HL-60/S4 treated with retinoic acid at 250 ng/mL for 4 days and 3 days (cell line): ENCODE measurements around the gene EFCAB14.
"Not testable (repeated sequence)": the region's sequence is repeated elsewhere in the genome, so short reads cannot be mapped to it uniquely, and the experiment has no call there.

ENCODE experiments used
- in situ Hi-C: fragments of 300-500 bp; cut with MboI; formaldehyde crosslinking; loops from 2 replicates; pipeline ENCODE4 v1.7.0; 2022; ENCODE audit warnings: low sequenced_read_pairs

Gene EFCAB14

GRCh38 chr1:46724991-46725735 lies 6.2 kb upstream of the EFCAB14 start:
- in situ Hi-C loops, result loop anchor here (10.0 kb wide), 1 partner anchor 280 kb away; no protein-coding TSS in a partner anchor

GRCh38 chr1:46723901-46724300 lies 5.0 kb upstream of the EFCAB14 start:
- in situ Hi-C loops, result loop anchor here (10.0 kb wide), 1 partner anchor 279 kb away; no protein-coding TSS in a partner anchor

- in situ Hi-C loops, result loop anchor here (10.0 kb wide), 1 partner anchor 277 kb away; no protein-coding TSS in a partner anchor
Observed at GRCh38 chr1:46721686-46722205, 2.8 kb upstream of the EFCAB14 start.

- in situ Hi-C loops, result loop anchor here (10.0 kb wide), 1 partner anchor 276 kb away; no protein-coding TSS in a partner anchor
Observed at GRCh38 chr1:46721204-46721603, 2.3 kb upstream of the EFCAB14 start.

- in situ Hi-C loops, result loop anchor here (10.0 kb wide), 1 partner anchor 276 kb away; no protein-coding TSS in a partner anchor
Observed at GRCh38 chr1:46720319-46720718, 1.4 kb upstream of the EFCAB14 start.

- in situ Hi-C loops, result loop anchor here (10.0 kb wide), 1 partner anchor 275 kb away; no protein-coding TSS in a partner anchor
Observed at GRCh38 chr1:46719689-46720088, 775 bp upstream of the EFCAB14 start.

GRCh38 chr1:46718340-46718726 lies 581 bp downstream of the EFCAB14 start:
- in situ Hi-C loops, result no loop called here

- in situ Hi-C loops, result no loop called here
Observed at GRCh38 chr1:46717654-46718053, 1.3 kb downstream of the EFCAB14 start.

- in situ Hi-C loops, result no loop called here
Observed at GRCh38 chr1:46714976-46715375, 3.9 kb downstream of the EFCAB14 start.

GRCh38 chr1:46708121-46708520 lies 10.8 kb downstream of the EFCAB14 start:
- in situ Hi-C loops, result no loop called here

- in situ Hi-C loops, result no loop called here
Observed at GRCh38 chr1:46705408-46705807, 13.5 kb downstream of the EFCAB14 start.

GRCh38 chr1:46703927-46704641 lies 14.8 kb downstream of the EFCAB14 start:
- in situ Hi-C loops, result no loop called here

GRCh38 chr1:46699666-46700065 lies 19.2 kb downstream of the EFCAB14 start:
- in situ Hi-C loops, result no loop called here

- in situ Hi-C loops, result no loop called here
Observed at GRCh38 chr1:46697053-46697452, 21.9 kb downstream of the EFCAB14 start.

- in situ Hi-C loops, result not testable (repeated sequence)
Observed at GRCh38 chr1:46694676-46695075, 24.2 kb downstream of the EFCAB14 start.

GRCh38 chr1:46692811-46693770 lies 25.8 kb downstream of the EFCAB14 start:
- in situ Hi-C loops, result no loop called here

- in situ Hi-C loops, result no loop called here
Observed at GRCh38 chr1:46691997-46692790, 26.7 kb downstream of the EFCAB14 start.

- in situ Hi-C loops, result no loop called here
Observed at GRCh38 chr1:46690931-46691421, 27.9 kb downstream of the EFCAB14 start.

- in situ Hi-C loops, result loop anchor here (10.0 kb wide), 1 partner anchor 55 kb away; no protein-coding TSS in a partner anchor
Observed at GRCh38 chr1:46689897-46690296, 29.0 kb downstream of the EFCAB14 start.
